ENCODE measurements around the gene ARHGAP24. TPM values are rescaled to one million over a fixed set of nuclear protein-coding genes. Genes with fewer than 3 reads are reported as not detected.

Gene ARHGAP24
- total and polyA plus RNA-seq, 12 donors = 6.7 to 35.5 (median 23.9) TPM

- H3K36me3 ChIP-seq = no peaks in the 10 kb centered on the region
- H3K27me3 ChIP-seq = no peaks in the 10 kb centered on the region
- WGBS, 2 donors = 64 to 69% methylated on average over 3 of the region's 3 CpGs
- DNase-seq = no peak
- H3K4me3 ChIP-seq = no peak overlapping the region
- ATAC-seq = peak in 1 of 8 donors; percentile 55
- intact Hi-C loops (cut with DNase I) = no loop called here
- peak overlapping the region in 1 of 10 donors; percentile 22 for H3K27ac ChIP-seq
- no peaks in the 10 kb centered on the region for H3K9me3 ChIP-seq
- TF ChIP-seq, protein P1, sequence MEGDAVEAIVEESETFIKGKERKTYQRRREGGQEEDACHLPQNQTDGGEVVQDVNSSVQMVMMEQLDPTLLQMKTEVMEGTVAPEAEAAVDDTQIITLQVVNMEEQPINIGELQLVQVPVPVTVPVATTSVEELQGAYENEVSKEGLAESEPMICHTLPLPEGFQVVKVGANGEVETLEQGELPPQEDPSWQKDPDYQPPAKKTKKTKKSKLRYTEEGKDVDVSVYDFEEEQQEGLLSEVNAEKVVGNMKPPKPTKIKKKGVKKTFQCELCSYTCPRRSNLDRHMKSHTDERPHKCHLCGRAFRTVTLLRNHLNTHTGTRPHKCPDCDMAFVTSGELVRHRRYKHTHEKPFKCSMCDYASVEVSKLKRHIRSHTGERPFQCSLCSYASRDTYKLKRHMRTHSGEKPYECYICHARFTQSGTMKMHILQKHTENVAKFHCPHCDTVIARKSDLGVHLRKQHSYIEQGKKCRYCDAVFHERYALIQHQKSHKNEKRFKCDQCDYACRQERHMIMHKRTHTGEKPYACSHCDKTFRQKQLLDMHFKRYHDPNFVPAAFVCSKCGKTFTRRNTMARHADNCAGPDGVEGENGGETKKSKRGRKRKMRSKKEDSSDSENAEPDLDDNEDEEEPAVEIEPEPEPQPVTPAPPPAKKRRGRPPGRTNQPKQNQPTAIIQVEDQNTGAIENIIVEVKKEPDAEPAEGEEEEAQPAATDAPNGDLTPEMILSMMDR (IDR thresholded peaks at IDR 0.05) = no peak
- peaks cover 0 to 50% (median 18%) of the 10 kb centered on the region in 9 donors for H3K4me1 ChIP-seq
Observed at GRCh38 chr4:85486425-85487086, 11.6 kb downstream of the ARHGAP24 start.

- H3K36me3 ChIP-seq = no peaks in the 10 kb centered on the region
- DNase-seq (no peak), ATAC-seq (no peak)
- TF ChIP-seq, protein P1 (IDR thresholded peaks at IDR 0.05) = no peak
- H3K9me3 ChIP-seq = no peaks in the 10 kb centered on the region
- intact Hi-C loops (cut with DNase I) = no loop called here
- 43 to 47% methylated on average over 1 of the region's 1 CpG for WGBS, 2 donors
- no peak overlapping the region for H3K27ac ChIP-seq
- H3K4me3 ChIP-seq = no peak overlapping the region
- H3K27me3 ChIP-seq = no peaks in the 10 kb centered on the region
- H3K4me1 ChIP-seq = peaks cover 0 to 55% (median 17%) of the 10 kb centered on the region in 9 donors
Observed at GRCh38 chr4:85488416-85488815, 13.5 kb downstream of the ARHGAP24 start.

GRCh38 chr4:85489273-85489981, 14.5 kb downstream of the ARHGAP24 start:
- Histone ChIP-seq H3K27me3 (no peaks in the 10 kb centered on the region), H3K9me3 (no peaks in the 10 kb centered on the region), H3K36me3 (no peaks in the 10 kb centered on the region), H3K4me3 (no peak overlapping the region), H3K4me1 (peaks cover 0 to 55% (median 17%) of the 10 kb centered on the region in 9 donors), H3K27ac (peak overlapping the region in 1 of 10 donors; percentile 37)
- no peak for DNase-seq
- intact Hi-C loops (cut with DNase I) = no loop called here
- peak in 4 of 8 donors; percentile 38 to 80 (median 58) for ATAC-seq
- TF ChIP-seq, protein P1 (IDR thresholded peaks at IDR 0.05) = no peak
- WGBS, 2 donors = 89 to 90% methylated on average over 3 of the region's 3 CpGs

DNA sequence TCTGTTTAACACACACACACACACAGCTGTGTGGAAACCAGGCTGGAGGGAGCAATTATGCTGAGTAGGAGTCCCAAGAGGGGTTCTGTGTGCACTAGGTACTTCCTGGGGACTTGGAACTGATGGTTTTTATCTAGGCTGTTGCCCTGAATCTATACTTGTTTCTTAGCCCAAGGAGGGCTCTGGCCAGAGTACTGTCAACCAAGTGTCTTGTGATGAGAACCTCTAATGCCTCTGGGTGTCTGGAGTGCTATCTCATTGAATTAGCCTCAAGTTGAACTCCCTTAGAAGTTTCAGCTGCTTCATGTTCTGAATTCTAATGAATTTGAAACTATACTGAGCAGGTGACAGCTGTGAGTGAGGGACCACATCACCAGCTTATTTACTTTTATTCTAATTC, 16.6 kb downstream of the ARHGAP24 start:
- Histone ChIP-seq H3K4me3 (no peak overlapping the region), H3K36me3 (no peaks in the 10 kb centered on the region), H3K27ac (peak overlapping the region in 7 of 10 donors; percentile 1 to 61 (median 32)), H3K9me3 (no peaks in the 10 kb centered on the region), H3K27me3 (no peaks in the 10 kb centered on the region), H3K4me1 (peaks cover 0 to 64% (median 23%) of the 10 kb centered on the region in 9 donors)
- intact Hi-C loops (cut with DNase I) = loop anchor here in 3 of 10 donors (5.0 to 10.0 kb wide), 4 partner anchors 103 to 256 kb away; no protein-coding TSS in a partner anchor
- ATAC-seq (peak; percentile 51 to 79 (median 66)), DNase-seq (no peak)
- TF ChIP-seq, protein P1 (IDR thresholded peaks at IDR 0.05) = no peak
